GM19023 (cell line): Measurements from ENCODE around the gene MAGI2.
"Not testable (repeated sequence)": the region's sequence is repeated elsewhere in the genome, so short reads cannot be mapped to it uniquely, and the experiment has no call there.

Experiments
- ATAC-seq: cut with Tn5 transposase; IDR thresholded peaks from one replicate; pipeline ENCODE4 v1.9.1; 2021; ENCODE audit warnings: mild to moderate bottlenecking, moderate library complexity; ENCODE audit not compliant: unreplicated experiment

The MAGI2 gene

GRCh38 chr7:78587443-78588044, 865.9 kb downstream of the MAGI2 start:
- no peak for ATAC-seq

GRCh38 chr7:78585980-78586379, 867.5 kb downstream of the MAGI2 start:
- ATAC-seq, result no peak

- no peak for ATAC-seq
Measured at GRCh38 chr7:78578686-78579085, 874.8 kb downstream of the MAGI2 start.

GRCh38 chr7:78577174-78577952, 876.1 kb downstream of the MAGI2 start:
- ATAC-seq, result not testable (repeated sequence)

- ATAC-seq, result no peak
Measured at GRCh38 chr7:78576236-78576635, 877.2 kb downstream of the MAGI2 start.

GRCh38 chr7:78571292-78571691, 882.2 kb downstream of the MAGI2 start:
- ATAC-seq, result no peak

GRCh38 chr7:78568690-78569089, 884.8 kb downstream of the MAGI2 start:
- no peak for ATAC-seq

GRCh38 chr7:78567836-78568235, 885.6 kb downstream of the MAGI2 start:
- ATAC-seq, result no peak

GRCh38 chr7:78565784-78566183, 887.7 kb downstream of the MAGI2 start:
- no peak for ATAC-seq

GRCh38 chr7:78563191-78563590, 890.3 kb downstream of the MAGI2 start:
- no peak for ATAC-seq

GRCh38 chr7:78562191-78562590, 891.3 kb downstream of the MAGI2 start:
- no peak for ATAC-seq

GRCh38 chr7:78558566-78558965, 894.9 kb downstream of the MAGI2 start:
- no peak for ATAC-seq

- no peak for ATAC-seq
Measured at GRCh38 chr7:78543976-78544375, 909.5 kb downstream of the MAGI2 start.

GRCh38 chr7:78542981-78543380, 910.5 kb downstream of the MAGI2 start:
- no peak for ATAC-seq

- ATAC-seq, result no peak
Measured at GRCh38 chr7:78542541-78542940, 910.9 kb downstream of the MAGI2 start.

- no peak for ATAC-seq
Measured at GRCh38 chr7:78539825-78540224, 913.6 kb downstream of the MAGI2 start.

- ATAC-seq, result no peak
Measured at GRCh38 chr7:78535655-78536054, 917.8 kb downstream of the MAGI2 start.

GRCh38 chr7:78530351-78530750, 923.1 kb downstream of the MAGI2 start:
- ATAC-seq, result no peak

- ATAC-seq, result no peak
Measured at GRCh38 chr7:78529392-78529791, 924.1 kb downstream of the MAGI2 start.

GRCh38 chr7:78528964-78529363, 924.5 kb downstream of the MAGI2 start:
- no peak for ATAC-seq

- no peak for ATAC-seq
Measured at GRCh38 chr7:78523930-78524329, 929.5 kb downstream of the MAGI2 start.

- no peak for ATAC-seq
Measured at GRCh38 chr7:78521961-78522360, 931.5 kb downstream of the MAGI2 start.

GRCh38 chr7:78516450-78516849, 937.0 kb downstream of the MAGI2 start:
- ATAC-seq, result no peak
